NCI-H748 treated with DMSO at 0.1 percent for 48 hours (cell line): ENCODE data around the gene CNTF.

Experiments used
- DNase-seq: peaks from one replicate; lab custom pipeline; 2025; lab: John Stamatoyannopoulos, UW

CNTF gene

DNA sequence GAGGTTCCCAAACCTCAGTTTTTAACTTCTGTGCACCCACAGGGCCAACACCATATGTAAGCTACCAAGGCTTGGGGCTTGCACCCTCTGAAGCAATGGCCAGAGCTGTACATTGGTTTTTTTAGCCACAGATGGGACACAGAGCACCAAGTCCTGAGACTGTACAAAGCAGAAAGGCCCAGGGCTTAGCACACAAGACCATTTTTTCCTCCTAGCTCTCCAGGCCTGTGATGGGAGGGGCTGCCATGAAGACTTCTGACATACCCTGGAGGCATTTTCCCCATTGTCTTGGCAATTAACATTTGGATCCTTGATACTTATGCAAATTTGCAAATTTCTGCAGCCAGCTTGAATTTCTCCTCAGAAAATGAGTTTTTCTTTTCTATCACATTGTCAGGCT lies 23.4 kb downstream of the CNTF start:
- no peak for DNase-seq

DNA sequence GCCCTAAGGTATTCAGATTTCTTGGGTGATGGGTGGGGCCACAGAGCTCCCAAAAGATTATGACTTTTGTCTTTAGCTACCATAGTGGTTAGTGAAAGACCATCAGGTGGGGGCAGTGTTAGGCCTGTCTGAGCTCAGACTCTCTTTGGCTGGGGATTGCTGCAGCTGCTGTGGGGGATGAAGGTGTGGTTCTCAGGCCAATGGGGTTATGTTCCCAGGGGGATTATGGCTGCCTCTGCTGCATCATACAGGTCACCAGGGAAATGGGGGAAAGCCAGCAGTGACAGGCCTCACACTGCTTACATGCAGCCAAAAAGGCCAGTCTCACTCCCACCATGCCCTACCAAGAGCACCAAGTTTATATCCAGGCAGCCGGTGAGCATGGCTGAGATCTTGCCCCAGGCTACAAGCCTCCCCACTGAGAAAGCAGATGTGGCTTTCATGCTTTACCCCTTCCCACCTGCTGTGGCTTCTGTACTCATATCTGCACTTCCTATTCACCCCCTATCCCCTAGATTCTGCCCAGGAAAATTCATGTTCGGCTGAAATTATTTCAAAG lies 24.8 kb downstream of the CNTF start:
- DNase-seq: no peak

DNA sequence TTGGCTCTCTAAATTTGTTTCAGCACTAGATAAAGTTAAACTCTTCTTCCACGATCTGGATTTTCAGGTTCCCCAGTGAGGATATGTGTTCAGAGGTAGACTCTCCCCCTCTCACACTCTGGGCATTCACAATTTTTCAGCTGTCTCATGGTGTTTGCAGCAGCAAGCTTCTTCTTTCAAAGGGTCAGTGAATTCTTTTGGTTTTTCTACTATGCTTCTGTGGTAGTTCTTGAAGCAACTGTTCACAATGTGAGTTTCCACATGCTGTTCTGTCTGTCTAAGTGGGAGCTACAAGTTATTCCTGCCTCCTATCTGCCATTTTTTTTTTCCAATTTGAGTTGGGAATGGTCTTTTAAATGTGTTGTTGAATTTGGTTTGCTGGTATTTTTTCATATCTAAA lies 25.4 kb downstream of the CNTF start:
- no peak for DNase-seq

DNA sequence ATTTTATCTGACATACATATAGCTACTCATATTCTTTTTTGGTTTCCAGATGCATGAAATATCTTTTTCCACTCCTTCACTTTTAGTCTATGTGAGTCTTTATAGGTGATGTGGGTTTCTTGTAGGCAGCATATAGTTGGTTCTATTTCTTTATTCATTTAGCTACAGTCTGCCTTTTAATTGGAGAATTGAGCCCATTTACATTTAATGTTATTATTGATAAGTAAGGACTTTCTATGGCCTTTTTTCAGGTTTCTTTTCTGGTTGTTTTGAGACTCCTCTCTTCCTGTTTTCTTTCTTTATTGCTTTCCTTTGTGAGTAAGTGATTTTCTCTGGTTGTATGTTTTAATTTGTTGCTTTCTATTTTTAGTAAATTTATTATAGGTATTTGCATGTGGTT lies 27.2 kb downstream of the CNTF start:
- DNase-seq: no peak

DNA sequence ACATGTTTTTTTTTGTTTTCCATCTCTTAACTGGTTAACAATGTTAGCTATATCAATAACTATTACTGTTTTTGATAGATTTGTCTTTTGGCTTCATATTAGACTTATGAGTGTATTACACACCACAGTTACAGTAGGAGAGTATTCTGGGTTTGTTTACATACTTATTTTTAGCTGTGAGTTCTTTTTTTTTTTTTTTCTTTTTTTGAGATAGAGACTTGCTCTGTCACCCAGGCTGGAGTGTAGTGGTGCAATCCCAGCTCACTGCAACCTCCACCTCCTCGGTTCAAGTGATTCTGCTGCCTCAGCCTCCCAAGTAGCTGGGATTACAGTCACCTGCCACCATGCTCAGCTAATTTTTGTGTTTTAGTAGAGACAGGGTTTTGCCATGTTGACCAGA lies 28.0 kb downstream of the CNTF start:
- DNase-seq: no peak

DNA sequence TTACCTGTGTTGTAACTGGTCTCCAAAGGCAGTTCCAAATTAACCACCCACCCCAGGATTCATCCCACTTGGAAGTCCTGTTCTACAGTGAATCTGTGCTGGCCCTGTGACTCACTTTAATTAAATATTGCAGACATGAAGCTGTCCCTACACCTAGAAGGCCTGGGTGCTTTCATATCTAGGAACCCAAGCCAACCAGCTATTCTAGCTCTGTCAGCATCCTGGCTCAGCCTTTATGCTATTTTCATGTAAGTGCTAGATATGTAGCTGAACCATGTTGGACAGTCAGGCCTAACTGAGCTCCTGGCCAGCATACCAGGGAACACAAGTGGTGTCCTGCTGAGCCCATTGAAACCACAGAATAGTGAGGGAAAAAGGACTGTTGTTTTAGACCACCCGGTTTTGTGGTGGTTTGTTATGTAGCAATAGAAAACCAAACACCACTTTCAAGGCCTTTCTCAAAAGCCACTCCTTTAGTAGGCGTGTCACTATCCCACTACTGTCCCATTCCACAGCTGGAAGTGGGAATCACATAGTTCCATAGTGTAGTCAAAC lies 30.3 kb downstream of the CNTF start:
- no peak for DNase-seq

DNA sequence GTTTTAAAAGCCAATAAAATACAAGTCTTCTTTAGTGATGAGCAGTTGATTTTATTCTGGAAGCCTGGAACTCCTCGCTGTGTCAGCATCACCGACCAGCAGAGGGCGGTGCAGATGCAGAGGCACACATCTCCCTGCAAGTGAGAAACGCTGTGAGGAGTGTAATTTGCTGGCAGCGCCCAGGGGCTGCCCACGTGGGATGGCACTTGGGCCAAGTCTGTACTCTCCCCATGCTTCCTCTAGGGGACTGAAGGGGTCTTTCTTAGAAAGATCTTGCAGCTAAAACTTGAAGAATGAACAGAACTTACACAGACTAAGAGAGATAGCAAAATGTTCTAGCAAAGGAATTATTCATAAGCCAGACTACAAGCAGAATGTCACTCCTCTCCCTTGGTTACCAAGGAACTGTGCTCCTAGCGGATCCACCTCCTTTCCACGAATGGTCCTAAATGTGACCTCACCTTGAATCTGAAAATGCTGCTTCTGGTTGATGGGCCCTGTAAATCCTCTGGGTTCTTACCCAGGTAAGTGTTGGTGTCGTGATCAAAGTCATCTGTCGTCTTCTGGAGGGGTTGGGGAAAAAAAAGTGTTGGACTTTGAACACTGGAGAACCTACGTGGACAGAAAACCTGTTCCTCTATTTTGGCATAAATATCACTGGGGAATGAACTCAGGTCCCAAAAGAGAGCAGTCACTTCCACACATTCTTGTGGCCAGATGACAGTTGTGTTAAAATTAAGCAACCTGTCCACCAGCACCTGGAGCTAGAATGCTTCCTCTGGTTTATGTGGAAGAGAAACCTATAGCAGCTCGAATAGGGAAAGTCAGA lies 31.8 kb downstream of the CNTF start:
- DNase-seq: peak; percentile 27

DNA sequence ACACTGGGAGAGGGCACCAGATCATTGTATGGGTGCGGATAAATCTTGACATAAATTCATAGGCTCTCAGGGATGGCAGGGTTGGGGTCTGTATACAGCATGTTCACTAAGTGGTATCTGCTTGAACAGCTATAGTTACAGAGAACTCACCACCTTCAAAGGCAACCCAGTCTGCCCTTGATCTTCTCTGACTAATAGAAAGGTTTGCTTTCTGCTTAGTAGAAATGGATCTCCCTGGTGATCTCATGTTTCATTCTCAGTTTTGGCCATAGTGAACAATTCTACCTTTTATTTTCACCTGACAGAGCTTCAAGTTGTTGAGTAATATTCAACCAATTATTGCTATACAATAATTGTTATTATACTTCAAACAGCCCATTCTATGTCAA lies 32.4 kb downstream of the CNTF start:
- DNase-seq: no peak

DNA sequence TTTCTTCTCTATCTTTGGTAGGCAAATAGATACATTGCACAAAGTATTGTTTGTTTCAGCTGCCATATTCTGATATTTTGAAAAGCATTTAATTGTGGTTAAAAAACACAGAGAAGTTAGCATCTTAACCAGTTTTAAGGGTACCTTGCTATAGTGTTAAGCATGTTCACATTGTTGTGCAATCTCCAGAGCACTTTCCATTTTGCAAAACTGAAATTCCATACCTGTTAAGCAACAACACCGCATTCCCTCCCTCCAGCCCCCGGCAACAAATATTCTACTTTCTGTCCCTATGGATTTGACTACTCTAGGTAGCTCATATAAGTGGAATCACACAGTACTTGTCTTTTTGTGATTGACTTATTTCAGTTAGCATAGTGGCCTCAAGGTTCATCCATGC lies 33.9 kb downstream of the CNTF start:
- DNase-seq: no peak

DNA sequence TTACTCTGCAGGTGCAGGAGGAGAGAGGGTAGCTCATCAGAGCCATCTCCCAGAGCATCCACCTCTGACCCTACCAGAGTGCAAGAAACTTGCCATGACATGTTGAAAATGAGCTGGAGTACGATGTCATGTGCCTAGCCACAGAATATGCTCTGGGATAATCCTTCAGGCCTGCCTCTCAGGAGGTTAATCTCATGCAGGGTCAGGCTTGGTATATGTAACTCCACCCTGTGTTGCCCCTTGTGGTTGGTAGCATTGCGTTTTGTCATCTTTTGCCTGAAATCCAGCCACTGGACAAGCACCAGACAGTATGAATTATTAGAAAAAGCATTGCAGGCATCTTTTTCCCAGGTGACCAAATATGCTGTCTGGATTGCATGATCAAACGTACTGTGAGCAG lies 36.2 kb downstream of the CNTF start:
- no peak for DNase-seq

DNA sequence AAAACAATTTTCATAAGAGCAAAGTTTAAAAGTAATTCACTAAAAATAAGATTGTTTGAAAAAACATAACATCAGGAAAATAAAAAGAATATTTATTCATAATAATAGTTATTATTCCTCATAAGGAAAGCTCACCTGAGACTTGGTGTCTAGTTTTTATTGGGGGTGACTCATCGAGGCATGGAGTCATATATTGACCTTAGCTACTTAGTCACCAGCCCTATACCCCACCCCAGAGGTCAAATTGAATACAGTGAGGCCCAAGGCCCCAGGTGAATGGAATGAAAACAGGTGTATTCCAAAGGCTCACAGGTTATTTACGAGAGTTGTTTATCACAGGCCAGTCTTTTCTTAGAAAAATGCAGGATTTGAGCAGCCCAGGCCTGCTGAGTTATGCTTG lies 36.9 kb downstream of the CNTF start:
- no peak for DNase-seq

DNA sequence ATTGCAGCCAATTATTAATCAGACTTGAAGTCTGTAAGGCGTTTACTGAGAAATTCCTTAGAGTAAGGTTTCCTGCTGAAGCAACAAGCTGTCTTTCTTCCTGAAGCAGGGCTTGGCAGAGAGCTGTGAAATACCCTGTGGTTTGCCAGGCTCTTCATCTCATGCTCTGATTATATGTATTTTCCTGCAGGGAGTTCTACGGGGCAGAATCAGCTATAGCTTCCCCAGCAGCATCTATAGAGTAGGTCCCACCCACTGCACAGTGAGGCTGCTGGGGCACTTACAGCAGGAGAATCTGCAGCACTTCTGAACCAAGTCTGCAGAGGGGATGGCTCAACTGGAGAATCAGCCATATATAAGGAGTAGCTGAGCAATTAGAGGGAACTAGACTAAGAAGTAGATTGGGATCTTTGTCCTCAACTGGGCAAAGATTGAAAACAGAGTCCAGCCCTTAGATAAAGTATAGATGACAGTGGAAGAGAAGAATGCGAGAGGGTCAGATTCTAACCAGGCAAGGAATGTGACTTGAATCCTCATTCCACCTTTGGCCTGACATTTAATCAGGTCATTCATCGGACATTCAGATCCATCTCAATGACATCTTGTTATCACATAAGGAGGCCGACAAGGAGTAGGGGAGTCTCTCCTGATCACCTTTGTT lies 37.6 kb downstream of the CNTF start:
- no peak for DNase-seq

DNA sequence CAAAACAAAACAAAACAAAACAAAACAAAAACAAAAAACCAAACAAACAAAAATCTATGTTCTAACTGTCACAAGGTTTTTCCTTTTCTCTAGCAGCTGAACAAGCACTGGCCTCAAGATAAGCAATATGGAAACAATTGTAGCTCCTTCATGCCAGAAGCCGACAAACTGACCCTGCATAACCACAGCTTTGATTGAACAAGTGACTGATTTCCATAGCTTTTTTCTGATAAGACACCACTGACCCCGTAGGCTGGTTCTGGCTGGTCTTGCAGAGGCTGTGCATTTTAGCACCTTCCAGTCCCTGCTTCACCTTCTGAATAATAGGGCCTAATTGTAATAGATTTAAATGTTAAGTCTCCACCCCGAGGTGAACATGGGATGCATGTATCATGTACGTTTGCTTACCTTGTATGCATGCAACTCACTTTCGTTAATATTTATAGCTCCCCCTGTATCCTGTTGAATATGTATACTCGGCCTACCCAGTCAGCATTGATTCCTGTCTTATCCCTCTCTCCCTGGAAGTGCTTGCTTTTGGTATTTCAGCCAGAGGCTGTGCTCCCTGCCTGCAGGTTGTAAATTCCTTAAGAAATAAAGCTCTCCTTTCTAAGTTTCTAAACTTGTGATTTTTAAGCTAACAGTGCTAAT lies 49.6 kb downstream of the CNTF start:
- no peak for DNase-seq

DNA sequence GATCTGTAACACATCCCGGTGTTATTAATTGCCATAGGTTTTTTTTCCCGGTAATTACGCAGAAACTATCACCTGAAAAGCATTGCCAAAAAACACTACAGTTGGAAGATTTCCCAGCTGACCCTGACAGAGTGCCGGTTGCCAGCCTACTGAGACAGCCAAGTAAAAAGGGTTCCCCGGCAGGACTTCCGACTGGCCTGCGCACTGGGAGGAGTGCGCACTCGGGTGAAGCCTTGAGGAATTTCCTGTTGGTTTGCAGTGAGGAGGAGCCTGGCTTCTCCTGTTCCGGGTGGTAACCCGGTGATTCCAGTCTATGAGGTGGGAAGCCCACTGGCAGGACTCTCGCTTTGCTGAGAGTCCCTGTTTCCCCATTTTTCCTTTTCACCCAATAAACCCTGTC lies 52.1 kb downstream of the CNTF start:
- DNase-seq: no peak
